NOMO-1 treated with DMSO at 0.1 percent for 48 hours (cell line): Measurements from ENCODE around the gene TTYH1.
"Not testable (repeated sequence)": the region's sequence is repeated elsewhere in the genome, so short reads cannot be mapped to it uniquely, and the experiment has no call there.

Experiments used
- DNase-seq: peaks from one replicate; lab custom pipeline; 2025; ENCODE audit not compliant: unreplicated experiment; lab: John Stamatoyannopoulos, UW

Gene TTYH1

DNA sequence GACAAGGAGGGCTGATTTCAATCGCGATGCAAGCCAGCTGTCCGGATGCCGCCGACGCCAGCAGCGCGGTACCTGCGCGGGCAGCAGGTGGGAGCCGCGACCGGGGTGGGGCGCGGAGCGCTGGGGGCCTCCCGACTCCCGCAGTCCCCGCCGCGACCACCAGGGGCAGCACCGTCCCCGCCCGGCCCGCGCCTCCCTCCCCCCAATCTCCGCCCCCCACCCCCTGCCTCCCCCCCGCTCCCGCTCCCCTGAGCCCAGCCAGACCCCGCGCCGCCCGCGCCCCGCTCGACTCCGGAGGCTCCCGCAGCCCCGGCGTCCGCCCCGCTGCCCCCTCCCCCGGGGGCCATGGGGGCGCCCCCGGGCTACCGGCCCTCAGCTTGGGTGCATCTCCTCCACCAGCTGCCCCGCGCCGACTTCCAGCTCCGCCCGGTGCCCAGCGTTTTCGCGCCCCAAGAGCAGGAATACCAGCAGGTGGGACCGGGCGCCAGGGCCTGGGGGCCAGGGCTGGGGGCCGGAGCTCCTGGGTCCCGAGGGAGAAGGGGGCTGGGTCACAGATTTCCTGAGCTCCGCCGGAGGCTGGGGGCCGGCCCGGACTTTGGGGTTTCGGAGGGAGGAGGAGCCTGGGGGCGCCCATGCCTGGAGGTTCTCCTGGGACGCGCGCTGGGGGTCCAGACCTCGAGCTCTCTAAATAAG is at the start of gene TTYH1:
Gene TTYH1 (plus strand): TSS at position 257 of the 693 bp plus-strand sequence. CDS start 89 bp downstream, at position 346.
- DNase-seq, result no peak

DNA sequence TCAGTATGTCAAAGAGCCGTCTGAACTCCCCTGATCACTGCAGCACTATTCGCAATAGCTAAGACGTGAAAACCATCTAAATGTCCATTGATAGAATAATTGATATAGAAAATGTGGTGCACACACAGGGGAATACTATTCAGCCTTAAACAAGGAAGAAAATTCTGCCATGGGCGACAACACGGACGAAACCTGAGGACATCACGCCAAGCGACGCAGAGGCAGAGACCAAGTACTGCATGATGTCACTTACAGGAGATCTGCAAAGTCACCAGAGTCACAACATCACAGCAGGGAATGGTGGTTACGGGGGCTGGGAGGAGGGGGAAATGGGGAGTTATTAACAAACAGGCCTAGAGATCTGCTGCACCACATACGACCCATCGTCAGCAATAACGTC is 49.5 kb upstream of the TTYH1 start:
- DNase-seq, result not testable (repeated sequence)

DNA sequence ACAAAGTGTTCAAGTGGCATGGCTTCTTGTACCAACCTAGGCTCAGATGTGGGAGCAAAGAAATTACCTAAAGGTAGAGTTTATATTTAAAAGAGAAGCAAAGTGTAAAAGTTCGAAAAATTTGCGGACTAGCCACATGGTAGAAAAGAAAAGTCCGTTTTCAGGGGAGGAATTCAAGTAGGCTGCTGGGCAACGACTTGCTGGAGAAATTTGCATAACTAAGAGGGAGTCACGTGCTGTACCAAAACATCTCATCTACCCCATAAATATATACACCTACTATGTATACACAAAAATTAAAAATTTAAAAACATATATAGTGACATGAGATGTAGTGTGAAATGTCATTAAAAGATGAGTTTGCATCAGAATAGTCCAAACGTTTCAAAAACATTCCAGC is 48.5 kb upstream of the TTYH1 start:
- DNase-seq, result no peak

DNA sequence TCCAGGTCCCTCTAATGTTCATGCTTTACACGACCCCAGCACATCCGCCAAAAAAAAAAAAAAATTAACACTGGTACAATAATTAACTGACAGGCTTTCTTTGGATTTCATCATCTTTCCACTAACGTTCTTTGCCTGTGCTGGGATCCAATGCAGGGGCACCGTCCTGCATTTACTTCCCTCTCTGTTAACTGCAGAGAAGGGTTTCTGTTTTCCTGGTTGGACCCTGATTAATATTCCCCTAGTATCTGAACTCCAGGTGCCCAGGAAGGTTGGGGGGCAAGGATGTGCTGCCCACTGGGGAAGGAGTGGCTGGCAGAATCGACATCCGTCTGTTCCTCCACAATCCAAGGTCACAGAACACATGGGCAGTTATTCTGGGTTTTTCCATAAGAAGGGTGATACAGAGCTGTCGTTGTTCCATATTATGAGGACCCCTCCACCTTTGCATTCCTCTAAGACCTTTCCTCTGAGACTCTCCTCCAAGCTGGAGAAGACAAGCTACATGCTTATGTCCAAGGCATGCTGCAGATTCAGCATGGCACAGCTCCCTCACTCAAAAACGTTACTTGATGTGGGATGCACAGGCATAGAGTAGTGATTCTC is 46.1 kb upstream of the TTYH1 start:
- peak; percentile 58 for DNase-seq

DNA sequence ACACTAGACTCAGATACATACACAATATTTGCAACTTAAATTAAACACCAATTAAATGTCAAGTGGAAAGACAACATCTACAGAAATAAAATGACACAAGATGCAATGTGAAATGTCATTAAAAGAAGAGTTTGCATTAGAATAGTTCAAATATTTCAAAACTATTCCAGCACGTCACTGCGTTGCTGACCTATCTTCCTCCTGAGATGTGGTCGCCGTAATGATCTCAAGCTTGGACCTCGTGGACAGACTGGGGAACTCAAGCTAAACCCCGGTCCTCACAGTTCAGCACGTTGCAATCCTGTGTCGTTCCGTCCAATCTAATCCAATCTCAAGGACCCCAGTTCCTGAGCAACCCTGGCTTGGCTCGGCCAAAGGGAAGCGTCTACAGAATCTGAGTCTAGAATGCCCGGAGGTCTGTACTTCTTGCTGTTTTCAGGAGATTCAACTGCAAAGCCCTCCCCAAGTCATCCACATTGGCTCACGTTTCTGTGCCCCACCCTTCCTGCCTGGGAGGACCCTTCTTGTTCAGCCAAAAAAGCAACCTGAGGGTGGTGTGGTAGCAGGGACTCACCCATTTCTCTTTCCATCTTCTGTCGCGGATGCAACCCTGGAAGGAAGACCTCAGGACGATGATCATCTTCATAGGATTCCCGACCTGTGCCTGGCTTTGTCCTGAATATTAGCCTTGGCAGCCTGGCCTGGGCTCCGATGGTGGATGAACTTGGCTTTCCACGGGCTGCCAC is 45.4 kb upstream of the TTYH1 start:
- not testable (repeated sequence) for DNase-seq

DNA sequence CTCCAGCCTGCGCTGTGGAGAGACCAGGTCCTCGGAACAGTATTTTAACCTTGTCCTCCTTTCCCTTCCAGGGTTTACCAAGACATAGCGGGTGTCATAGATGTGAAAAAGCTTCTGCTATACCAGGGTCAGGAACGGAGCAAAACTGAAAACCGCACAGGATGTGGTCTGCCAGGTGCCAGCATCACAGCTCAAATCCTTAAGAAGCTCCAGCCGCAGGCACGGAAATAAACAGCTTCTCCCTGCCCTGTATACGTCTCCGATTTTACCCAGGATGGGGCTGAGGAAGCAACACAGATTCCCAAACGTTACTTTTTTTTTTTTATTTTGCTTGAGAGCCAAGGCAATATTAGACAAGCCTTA is 44.8 kb upstream of the TTYH1 start:
- DNase-seq, result peak; percentile 64

DNA sequence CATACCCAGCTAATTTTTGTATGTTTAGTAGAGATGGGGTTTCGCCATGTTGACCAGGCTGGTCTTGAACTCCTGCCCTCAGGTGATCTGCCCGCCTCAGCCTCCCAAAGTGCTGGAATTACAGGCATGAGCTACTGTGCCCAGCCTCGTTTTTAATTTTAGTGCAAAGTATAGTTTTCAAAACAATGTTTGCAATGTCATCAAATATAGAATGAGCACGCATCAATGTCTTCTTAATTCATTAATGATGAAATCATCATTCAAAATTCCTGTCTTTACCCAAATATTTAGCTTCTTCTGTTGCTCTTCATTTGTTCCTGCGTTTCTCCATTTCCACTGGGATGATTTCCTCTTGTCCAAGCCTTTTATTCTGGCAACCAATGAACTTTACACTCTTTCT is 43.8 kb upstream of the TTYH1 start:
- DNase-seq, result not testable (repeated sequence)

DNA sequence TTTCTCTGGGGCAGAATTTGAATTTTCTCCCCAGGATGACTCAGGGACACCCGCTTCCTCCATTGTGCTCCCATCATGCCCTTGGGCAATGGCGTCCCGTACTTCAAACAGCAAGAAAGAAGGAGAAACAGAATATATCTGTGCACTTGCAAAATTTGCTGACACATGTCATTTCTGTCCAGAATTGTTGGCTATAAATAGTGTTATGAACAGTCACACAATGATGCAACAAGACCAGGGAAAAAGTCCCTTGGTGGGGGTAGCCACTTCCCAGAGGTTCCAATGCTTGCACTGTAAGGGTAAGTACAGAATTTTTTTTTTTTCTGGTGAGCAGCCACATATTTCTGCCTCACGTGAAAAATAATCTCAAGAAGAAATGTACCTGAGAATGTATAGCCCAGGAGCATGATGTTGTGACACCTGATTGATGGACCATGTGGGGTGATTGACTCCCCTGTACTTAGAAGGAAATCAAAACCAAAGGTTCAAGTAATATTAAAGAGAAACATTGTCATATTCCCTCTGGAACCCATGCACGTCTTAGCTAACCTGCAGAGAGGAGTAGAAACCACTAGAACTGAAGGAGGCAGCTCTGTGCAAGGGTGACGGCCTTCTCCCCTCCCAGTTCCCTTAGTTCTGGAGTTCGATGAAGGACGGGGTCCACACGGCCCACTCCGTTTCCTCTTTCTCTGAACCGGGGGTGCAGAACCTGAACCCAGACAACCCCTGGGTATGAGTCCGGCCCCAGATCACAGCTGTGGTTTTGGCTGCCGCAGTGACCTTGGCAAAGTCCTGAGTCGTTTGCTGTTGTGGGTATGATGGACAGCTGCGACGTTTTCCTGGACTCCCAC is 41.3 kb upstream of the TTYH1 start:
- peak; percentile 85 for DNase-seq

DNA sequence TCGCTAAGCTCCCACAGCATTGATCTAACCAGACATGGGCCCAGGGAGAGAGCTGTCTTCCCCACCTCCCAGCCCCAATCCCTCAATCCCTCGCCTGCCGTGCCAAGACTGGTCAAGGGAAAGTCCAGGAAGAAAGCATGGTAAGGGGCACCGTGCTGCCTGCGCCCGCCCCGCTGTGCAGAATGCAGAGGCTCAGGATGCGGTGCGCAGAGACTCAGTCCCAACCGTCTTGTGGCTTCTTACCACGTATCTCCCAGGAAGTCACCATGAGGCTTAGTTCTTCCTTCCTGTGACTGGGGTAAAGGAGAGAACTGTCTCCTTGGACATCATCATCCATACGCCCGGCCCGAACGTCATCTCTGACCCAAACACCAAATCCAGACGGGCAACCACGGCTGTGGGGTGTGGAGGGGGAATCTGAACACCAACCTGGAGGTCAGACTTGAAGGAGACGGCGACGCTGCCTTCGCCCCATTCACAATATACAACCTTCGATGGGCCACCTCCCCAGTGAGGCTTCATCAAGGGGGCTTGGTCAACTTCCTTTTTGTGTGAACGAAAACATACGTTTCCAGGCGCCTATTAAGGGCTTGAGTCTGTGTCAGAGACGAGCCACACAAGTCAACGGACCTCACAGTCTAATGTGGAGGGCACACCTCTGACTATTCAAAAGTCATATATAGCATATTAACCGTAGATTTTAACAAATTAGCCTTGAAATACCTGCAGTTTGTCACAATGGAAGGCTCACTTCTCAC is 39.9 kb upstream of the TTYH1 start:
- DNase-seq, result peak; percentile 37

DNA sequence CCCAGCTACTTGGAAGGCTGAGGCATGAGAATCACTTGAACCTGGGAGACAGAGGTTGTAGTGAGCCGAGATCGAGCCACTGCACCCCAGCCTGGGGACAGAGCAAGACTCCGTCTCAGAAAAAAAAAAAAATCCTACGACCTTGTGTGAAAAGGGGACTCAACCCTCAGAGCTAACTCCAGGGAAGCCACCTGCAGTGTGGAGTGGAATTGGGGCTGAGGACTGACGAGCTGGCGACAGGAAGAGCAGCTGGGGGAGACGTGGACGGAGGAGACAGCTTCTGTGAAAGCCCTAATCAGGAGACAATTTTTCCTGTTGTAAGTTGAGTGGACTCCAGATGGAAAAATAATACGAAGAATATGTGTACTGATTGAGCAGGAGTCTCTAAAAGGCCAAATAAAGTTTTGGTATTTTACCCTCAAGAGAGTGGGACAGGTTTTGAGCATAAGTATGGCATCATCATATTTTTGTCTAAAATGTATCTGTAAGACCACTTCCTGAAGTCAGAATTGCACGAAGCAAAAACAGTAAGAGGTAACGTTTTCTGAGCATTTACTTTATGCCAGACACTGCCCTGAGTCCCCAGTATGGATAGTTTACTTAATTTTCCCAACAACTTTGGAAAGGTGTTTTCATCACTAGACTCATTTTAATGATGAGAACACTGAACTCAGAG is 38.5 kb upstream of the TTYH1 start:
- DNase-seq, result no peak

DNA sequence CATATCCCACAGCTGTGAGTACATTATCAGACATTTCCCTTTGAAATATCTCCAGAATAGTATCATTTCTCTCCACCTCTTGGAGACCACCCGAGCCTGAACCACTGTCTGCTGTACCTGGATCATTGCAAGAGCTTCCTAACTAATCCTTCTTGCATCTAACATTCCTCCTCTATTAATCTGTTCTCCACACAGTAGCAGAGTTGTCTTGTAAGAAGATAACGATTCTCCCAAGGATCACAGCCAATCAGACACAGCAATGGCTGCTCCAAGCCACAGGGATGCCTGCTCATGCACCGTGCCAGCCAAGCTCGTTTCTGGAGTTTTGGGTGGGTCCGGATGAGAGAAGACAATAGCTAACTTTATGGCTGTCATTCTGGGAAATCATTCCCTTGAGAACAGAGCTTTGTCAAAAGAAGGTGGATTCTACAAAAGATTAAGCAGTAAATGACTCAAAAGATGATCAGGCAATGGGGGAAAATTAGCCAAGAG is 36.0 kb upstream of the TTYH1 start:
- DNase-seq, result no peak

DNA sequence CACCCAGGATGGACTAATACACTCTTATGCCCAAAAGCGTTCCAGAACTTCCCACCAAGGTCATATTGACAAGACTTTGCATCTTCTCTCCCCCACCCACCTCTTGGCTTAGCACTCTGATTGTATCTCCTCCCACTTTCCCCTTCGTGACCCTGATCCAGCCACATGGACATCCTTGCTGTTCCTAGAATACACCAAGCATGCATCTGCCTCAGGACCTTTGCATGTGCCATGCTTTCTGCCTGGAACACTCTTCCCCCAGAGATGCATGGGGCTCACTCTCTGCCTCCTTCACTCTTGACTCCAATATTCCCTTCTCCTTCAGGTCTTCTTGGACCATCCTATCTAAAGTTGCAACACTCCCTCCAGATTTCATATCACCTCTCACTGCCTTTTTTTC is 34.4 kb upstream of the TTYH1 start:
- no peak for DNase-seq

DNA sequence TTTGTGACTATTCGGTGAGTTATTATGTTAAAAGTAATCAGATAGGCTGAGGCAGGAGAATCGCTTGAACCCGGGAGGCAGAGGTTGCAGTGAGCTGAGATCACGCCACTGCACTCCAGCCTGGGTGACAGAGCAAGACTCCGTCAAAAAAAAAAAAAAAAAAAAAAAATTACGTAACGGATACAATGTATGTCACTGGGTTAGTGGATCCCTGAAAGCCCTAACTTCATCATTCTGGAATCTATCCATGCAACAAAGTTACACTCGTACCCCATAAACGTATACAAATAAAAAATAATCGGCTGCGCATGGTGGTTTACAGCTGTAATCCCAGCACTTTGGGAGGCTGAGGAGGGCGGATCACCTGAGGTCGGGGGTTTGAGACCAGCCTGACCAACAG is 33.2 kb upstream of the TTYH1 start:
- not testable (repeated sequence) for DNase-seq

DNA sequence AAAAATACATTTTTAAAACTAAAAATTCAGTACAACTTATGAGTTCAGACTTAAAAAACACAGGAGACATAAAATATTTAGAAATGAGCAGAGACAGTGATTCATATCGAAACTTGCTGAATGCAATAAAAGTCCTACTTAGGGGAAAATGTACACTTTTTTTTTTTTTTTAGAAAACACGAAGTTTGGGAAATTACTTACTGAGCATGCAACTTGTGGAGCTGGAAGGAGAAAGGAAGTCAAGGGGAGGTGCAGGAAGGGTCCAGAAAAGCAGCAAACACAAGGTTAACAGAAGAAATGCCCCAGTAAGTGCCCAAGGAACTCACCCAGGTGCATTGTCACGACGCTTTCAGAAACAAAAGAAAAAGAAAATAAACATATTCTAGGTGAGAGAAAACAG is 31.9 kb upstream of the TTYH1 start:
- DNase-seq, result peak; percentile 72

DNA sequence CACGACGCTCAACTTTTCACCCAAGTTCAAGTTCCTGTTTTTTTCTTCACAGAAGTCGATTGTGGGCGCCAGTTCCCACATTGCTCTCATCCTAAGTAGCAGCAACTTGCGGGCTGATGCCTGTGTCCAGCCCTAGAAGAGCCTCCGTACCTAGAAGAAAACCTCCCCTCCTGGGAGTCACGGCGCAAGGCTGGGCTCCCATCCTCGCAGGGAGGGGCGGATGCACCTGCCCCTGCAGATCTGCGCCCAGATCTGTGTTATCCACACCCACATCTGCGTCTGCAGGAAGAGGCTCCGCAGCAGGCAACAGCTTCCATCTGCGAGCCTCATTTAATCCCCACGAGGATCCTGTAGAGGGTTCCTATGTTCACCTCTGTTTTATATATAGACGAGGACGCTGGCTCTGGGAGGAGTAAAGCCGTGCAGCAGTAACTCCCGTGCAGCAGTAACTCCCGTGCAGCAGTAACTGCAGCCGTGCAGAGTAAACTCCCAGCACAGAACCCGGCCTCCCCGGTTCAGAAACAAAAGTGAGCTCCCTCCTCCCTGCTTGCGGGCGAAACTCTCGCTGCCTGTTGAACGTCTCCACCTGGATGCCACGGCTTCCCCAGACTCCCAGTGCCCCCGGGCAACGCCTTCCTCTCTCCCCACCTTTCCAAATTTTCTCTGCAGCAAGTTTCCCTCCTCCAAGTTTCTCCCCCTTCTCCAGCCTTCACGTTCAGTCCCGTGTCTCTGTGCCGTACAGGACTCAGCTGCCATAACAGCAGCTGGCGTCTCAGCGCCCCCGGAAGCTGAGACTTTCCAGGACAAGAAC is 27.1 kb upstream of the TTYH1 start:
- DNase-seq, result peak; percentile 50

DNA sequence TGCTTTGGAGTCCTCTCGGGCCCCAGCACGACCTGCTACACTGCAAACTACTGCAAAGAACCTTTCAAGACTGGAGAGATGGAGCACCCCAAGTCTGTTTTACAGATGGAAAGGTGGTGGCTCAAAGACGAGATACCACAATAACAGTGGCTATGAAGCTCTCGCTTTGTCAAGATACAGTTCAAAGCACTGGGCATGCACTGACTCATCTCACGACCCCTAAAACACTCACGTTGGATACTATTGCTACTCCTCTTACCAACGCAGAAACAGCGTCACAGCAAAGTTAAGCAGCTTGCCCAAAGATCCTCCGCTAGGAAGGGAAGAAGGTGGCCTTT is 26.5 kb upstream of the TTYH1 start:
- DNase-seq, result no peak

DNA sequence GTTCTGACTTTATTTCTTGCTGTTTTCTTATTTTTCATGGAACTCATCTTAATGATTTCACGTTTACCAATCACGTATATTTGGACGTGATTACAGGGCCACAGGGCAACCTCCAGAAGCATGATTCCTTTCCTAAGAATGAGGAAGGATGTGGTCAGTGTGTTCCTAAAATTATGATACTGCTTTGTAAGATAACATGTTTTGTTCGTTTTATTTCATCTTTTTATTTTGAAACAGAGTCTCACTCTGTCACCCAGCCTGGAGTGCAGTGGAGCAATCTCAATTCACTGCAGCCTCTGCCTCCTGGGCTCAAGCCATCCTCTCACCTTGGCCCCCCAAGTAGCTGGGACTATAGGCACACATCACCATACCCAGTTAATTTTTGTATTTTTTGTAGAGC is 25.7 kb upstream of the TTYH1 start:
- DNase-seq, result peak; percentile 80

DNA sequence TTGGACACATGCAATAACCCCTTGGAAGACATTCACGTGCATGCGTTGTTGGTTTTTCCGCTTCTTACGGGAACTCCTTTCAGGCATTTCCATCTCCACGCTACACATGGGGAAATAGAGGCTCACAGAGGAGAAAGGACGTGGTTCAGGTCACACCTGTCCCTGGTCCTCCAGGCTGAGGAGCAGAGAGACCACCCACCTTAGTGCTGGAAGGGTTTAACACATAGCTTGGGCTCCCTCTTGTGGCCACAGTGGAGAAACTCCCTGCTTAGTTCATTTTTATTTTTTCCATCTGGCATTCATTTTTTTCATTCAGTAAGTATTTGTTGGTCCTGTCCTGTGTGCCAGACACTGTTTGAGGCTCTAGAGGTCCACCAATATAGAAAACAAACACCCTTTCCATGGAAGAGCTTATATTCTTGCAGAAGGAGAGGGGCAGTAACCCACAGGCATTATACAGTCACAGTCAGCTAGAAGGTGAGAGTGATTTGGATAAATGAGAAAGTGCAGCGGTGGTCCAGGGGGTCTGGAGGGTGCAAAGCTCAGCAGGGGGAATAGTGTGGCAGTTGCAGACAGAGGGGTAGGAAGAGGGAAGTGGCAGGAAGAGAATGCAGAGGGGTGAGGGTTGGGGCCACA is 24.2 kb upstream of the TTYH1 start:
- DNase-seq, result peak; percentile 56

DNA sequence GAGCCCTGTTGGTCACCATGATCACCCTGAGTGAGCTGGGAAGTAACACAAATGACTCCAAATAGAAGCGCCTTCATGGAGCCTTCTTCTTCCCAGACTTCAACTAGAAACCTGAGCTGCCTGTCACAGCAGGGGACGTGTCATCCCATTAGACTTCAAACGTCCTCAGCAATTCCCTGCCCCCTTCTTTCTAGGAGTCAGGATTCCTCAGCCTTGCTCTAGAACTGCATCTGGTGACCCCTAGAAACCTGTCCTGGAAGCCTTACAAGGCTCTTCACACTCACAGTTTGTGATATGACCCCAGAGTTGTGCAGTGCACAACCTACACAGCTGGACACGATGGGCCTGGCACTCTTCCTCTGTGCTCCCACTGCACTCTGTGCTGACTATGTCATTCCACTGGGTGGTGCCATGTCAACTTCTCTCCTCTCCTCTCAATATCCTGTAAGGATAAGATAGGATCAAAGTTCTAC is 23.6 kb upstream of the TTYH1 start:
- no peak for DNase-seq
